Mesendoderm (in vitro differentiated cells): ENCODE results near the gene LOXHD1.

Source experiments
- DNase-seq: peaks from one replicate; pipeline ENCODE4 v3.0.0; 2013
- H2AK5ac ChIP-seq: 2 replicates; pipeline ENCODE4 v1.6.1; 2013; ENCODE audit warnings: low read length, inconsistent platforms
- H2BK120ac ChIP-seq: 2 replicates; pipeline ENCODE4 v1.6.1; 2013; ENCODE audit warnings: low read depth, mild to moderate bottlenecking, low read length, moderate library complexity, mixed read lengths
- H2BK15ac ChIP-seq: replicated peaks from 2 replicates; pipeline ENCODE4 v1.6.1; 2013; ENCODE audit warnings: low read depth, mild to moderate bottlenecking, moderate library complexity
- H2BK5ac ChIP-seq: 2 replicates; pipeline ENCODE4 v1.6.1; 2013; ENCODE audit warnings: low read length, inconsistent platforms
- H3K18ac ChIP-seq: 2 replicates; pipeline ENCODE4 v1.6.1; 2013; ENCODE audit warnings: mild to moderate bottlenecking, low read length, mixed read lengths
- H3K23ac ChIP-seq: one replicate; pipeline ENCODE4 v1.6.1; 2013; ENCODE audit warnings: low read length
- H3K27ac ChIP-seq: 2 replicates; pipeline ENCODE4 v1.5.1; 2013; ENCODE audit warnings: low read depth, mild to moderate bottlenecking, inconsistent platforms, low read length, moderate library complexity
- H3K27me3 ChIP-seq: 2 replicates; pipeline ENCODE4 v1.6.1; 2013; ENCODE audit warnings: low read length, control low read depth, mild to moderate bottlenecking, inconsistent platforms; ENCODE audit not compliant: insufficient read depth, poor library complexity
- H3K36me3 ChIP-seq: 2 replicates; pipeline ENCODE4 v1.6.1; 2013; ENCODE audit warnings: low read length, inconsistent platforms; ENCODE audit not compliant: control insufficient read depth, insufficient read depth
- H3K4ac ChIP-seq: one replicate; pipeline ENCODE4 v1.6.1; 2013; ENCODE audit warnings: low read depth, mild to moderate bottlenecking, low read length, moderate library complexity
- H3K4me1 ChIP-seq: 2 replicates; pipeline ENCODE4 v1.6.1; 2013; ENCODE audit warnings: low read depth, low read length, inconsistent platforms; ENCODE audit not compliant: control insufficient read depth
- H3K4me2 ChIP-seq: 2 replicates; pipeline ENCODE4 v1.6.1; 2013; ENCODE audit warnings: low read length
- H3K4me3 ChIP-seq: 2 replicates; pipeline ENCODE4 v1.5.1; 2013; ENCODE audit warnings: mild to moderate bottlenecking, low read length
- H3K56ac ChIP-seq: one replicate; pipeline ENCODE4 v1.6.1; 2013; ENCODE audit warnings: low read length
- H3K79me1 ChIP-seq: 2 replicates; pipeline ENCODE4 v1.6.1; 2013; ENCODE audit warnings: low read length, inconsistent platforms
- H3K79me2 ChIP-seq: 2 replicates; pipeline ENCODE4 v1.6.1; 2013; ENCODE audit warnings: mild to moderate bottlenecking, low read length; ENCODE audit not compliant: control insufficient read depth, insufficient read depth
- H3K9ac ChIP-seq: 2 replicates; pipeline ENCODE4 v1.6.1; 2013; ENCODE audit warnings: low read length, inconsistent platforms
- H4K5ac ChIP-seq: one replicate; pipeline ENCODE4 v1.6.1; 2013; ENCODE audit warnings: low read length
- H4K8ac ChIP-seq: one replicate; pipeline ENCODE4 v1.6.1; 2013; ENCODE audit warnings: low read depth, mild to moderate bottlenecking, control low read depth, low read length, moderate library complexity
- WGBS: extraction: QIAGEN DNeasy Blood & Tissue Kit; methylation state at CpG from one replicate; pipeline ENCODE4 v1.1.7; 2013; ENCODE audit warnings: low lambda C conversion rate, missing lambda C conversion rate; ENCODE audit not compliant: insufficient coverage; ENCODE audit errors: extremely low coverage; 5-methylcytosine and 5-hydroxymethylcytosine counted together

Gene LOXHD1

DNA sequence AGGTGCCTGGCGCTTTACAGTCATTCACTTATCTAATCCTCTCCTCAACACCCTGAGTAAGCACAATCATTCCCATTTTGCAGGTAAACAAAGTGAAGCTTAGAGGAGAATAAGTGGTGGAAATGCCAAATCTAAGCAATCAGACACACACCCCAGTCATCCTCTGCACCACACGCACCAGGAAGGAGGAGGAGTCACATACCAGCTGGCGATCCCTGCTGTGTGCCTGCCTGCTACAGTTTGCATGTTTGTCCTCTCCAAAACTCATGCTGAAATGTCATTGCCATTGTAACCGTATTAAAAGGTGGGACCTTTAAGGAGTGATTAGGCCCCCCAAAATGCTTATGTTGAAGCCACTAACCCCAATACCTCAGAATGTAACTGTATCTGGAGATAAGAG is 93.7 kb downstream of the LOXHD1 start:
- no peak overlapping the region for H2BK15ac ChIP-seq
- DNase-seq = peak; percentile 47
- no CpG with 5 or more reads among the region's 4 CpGs for WGBS
- H3K36me3 ChIP-seq = no peaks in the 10 kb centered on the region
- no peak overlapping the region for H3K18ac ChIP-seq
- no peak overlapping the region for H2BK5ac ChIP-seq
- H4K8ac ChIP-seq = no peak overlapping the region
- peaks cover 8% of the 10 kb centered on the region for H3K4me1 ChIP-seq
- no peak overlapping the region for H3K9ac ChIP-seq
- no peak overlapping the region for H3K4me3 ChIP-seq
- no peaks in the 10 kb centered on the region for H3K79me1 ChIP-seq
- no peak overlapping the region for H4K5ac ChIP-seq
- no peaks in the 10 kb centered on the region for H3K27me3 ChIP-seq
- no peak overlapping the region for H2AK5ac ChIP-seq
- no peak overlapping the region for H3K23ac ChIP-seq
- H3K27ac ChIP-seq = no peak overlapping the region
- no peak overlapping the region for H3K4me2 ChIP-seq
- no peak overlapping the region for H2BK120ac ChIP-seq
- H3K4ac ChIP-seq = no peak overlapping the region
- no peaks in the 10 kb centered on the region for H3K79me2 ChIP-seq
- no peak overlapping the region for H3K56ac ChIP-seq

DNA sequence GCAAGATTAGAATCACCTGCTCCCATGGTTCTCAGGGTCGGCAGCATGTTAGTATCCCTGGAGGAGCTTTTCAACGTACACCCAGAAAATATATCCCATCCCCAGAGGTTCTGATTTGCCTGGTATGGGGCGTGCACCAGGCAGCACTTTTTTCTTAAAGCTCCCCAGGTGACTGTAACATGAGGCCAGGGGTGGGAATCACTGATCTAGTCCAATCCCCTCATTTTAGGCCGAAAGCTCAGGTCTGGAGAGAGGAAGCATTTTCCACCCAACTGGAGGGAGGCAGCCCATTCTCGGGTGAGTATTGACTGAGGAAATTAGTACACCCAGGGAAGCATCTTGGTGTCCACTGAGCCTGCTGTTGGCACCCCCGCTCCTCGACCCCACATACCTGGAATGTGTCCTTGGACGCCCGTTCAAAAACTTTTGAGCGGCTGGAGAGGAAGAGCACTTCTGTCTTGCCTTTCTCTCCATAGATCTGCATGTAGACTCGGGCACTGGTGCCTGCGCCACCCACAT is 94.3 kb downstream of the LOXHD1 start:
- Histone ChIP-seq H3K27me3 (no peaks in the 10 kb centered on the region), H3K79me2 (no peaks in the 10 kb centered on the region), H3K36me3 (no peaks in the 10 kb centered on the region), H3K4me1 (peaks cover 8% of the 10 kb centered on the region), H3K4ac (no peak overlapping the region), H2BK120ac (no peak overlapping the region), H3K4me3 (no peak overlapping the region), H2BK15ac (no peak overlapping the region), H3K79me1 (no peaks in the 10 kb centered on the region), H3K23ac (no peak overlapping the region), H4K5ac (no peak overlapping the region), H2AK5ac (no peak overlapping the region), H3K56ac (no peak overlapping the region), H3K9ac (no peak overlapping the region), H2BK5ac (no peak overlapping the region), H3K18ac (no peak overlapping the region), H3K27ac (no peak overlapping the region), H3K4me2 (no peak overlapping the region), H4K8ac (no peak overlapping the region)
- DNase-seq = no peak
- WGBS = no CpG with 5 or more reads among the region's 12 CpGs

- no peak overlapping the region for H3K27ac ChIP-seq
- DNase-seq = no peak
- H2BK15ac ChIP-seq = no peak overlapping the region
- no peak overlapping the region for H3K4me2 ChIP-seq
- H2AK5ac ChIP-seq = no peak overlapping the region
- no peaks in the 10 kb centered on the region for H3K36me3 ChIP-seq
- no peak overlapping the region for H3K23ac ChIP-seq
- no peak overlapping the region for H3K56ac ChIP-seq
- no peak overlapping the region for H3K18ac ChIP-seq
- H4K8ac ChIP-seq = no peak overlapping the region
- H3K4ac ChIP-seq = no peak overlapping the region
- H3K4me1 ChIP-seq = peaks cover 8% of the 10 kb centered on the region
- H3K79me2 ChIP-seq = no peaks in the 10 kb centered on the region
- H3K79me1 ChIP-seq = no peaks in the 10 kb centered on the region
- H3K9ac ChIP-seq = no peak overlapping the region
- no peaks in the 10 kb centered on the region for H3K27me3 ChIP-seq
- WGBS = 100% methylated on average over 1 of the region's 11 CpGs
- H2BK120ac ChIP-seq = no peak overlapping the region
- H2BK5ac ChIP-seq = no peak overlapping the region
- H3K4me3 ChIP-seq = no peak overlapping the region
- H4K5ac ChIP-seq = no peak overlapping the region
Measured at GRCh38 chr18:46560671-46561045, 96.4 kb downstream of the LOXHD1 start.

DNA sequence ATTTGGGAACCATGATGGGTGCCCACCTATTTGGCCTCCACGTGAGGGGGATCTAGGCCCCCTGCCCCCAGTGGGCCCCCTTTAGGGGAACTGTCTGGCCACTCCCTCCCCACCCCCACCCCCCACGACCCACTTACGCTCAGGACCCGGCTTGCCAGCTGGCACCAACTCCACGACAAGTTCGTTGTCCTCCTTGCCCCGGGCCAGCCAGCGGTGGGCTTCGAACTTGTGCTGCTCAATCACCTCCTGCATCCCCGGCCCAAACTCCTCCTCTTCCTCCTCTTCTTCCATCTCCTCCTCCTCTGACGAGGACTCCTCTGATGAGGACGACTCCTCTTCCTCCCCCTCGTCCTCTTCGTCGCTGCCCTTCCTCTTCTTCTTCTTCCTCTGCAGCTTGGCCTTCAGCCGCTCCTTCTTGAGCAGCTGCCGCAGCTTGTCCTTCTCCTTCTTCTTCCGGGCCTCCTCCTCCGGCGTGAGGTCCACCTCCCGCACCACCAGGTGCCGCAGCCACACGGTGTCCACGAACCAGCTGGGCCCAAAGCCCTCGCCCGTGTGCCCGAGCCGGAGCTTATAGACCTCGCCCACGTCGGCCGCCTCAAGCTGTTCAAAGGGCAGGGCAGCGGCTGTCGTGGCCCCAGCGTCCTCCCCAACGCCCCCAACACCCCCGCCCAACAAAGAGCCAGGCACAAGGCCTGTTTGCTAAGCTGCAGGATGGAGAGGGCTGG is 96.9 kb downstream of the LOXHD1 start:
- Histone ChIP-seq H3K18ac (no peak overlapping the region), H2BK15ac (no peak overlapping the region), H3K27me3 (no peaks in the 10 kb centered on the region), H3K56ac (no peak overlapping the region), H3K4me3 (no peak overlapping the region), H2BK5ac (no peak overlapping the region), H3K4me2 (no peak overlapping the region), H2AK5ac (no peak overlapping the region), H4K8ac (no peak overlapping the region), H3K4me1 (peaks cover 8% of the 10 kb centered on the region), H3K36me3 (no peaks in the 10 kb centered on the region), H3K79me2 (no peaks in the 10 kb centered on the region), H3K27ac (no peak overlapping the region), H3K79me1 (no peaks in the 10 kb centered on the region), H2BK120ac (no peak overlapping the region), H3K4ac (no peak overlapping the region), H3K9ac (no peak overlapping the region), H4K5ac (no peak overlapping the region), H3K23ac (no peak overlapping the region)
- no CpG with 5 or more reads among the region's 37 CpGs for WGBS
- DNase-seq = no peak

DNA sequence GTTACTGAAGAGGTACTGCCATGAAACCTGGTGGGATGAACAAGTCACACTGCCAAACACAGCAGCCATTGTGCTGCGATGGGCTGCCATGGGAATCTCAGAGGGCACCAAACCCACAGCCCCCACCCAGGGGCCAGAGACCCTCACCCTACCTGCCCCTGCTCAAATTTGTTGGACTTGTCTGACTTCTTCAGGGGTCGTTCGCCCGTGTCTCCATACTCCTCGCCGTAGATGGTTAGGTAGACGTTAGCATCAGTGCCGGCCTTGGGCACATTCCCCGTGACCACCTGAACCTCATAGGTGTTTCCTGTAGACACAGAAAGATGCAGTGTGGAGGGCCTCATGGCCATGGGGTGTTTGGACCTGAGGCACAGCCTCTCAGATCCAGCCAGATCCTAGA is 97.7 kb downstream of the LOXHD1 start:
- no peak overlapping the region for H2BK15ac ChIP-seq

More for the DNA sequence above, 97.7 kb downstream of the LOXHD1 start:
- Histone ChIP-seq H3K36me3 (no peaks in the 10 kb centered on the region), H3K18ac (no peak overlapping the region), H3K27me3 (no peaks in the 10 kb centered on the region), H3K4me3 (no peak overlapping the region), H2BK120ac (no peak overlapping the region), H3K9ac (no peak overlapping the region), H3K4ac (no peak overlapping the region), H3K23ac (no peak overlapping the region), H3K56ac (no peak overlapping the region), H4K8ac (no peak overlapping the region), H4K5ac (no peak overlapping the region), H2AK5ac (no peak overlapping the region), H3K4me2 (no peak overlapping the region), H3K27ac (no peak overlapping the region), H3K79me2 (no peaks in the 10 kb centered on the region), H2BK5ac (no peak overlapping the region), H3K79me1 (no peaks in the 10 kb centered on the region), H3K4me1 (peaks cover 8% of the 10 kb centered on the region)
- no peak for DNase-seq
- WGBS = no CpG with 5 or more reads among the region's 9 CpGs
